NCI-H510A treated with DMSO at 0.1 percent for 48 hours (cell line): Measurements from ENCODE around the gene SLC39A11.

Experiments
- DNase-seq: peaks from one replicate; lab custom pipeline; 2025; lab: John Stamatoyannopoulos, UW

The SLC39A11 gene

GRCh38 chr17:72747501-72747900 is 345.0 kb downstream of the SLC39A11 start:
- DNase-seq: no peak

GRCh38 chr17:72745241-72745640 is 347.2 kb downstream of the SLC39A11 start:
- DNase-seq: no peak

- no peak for DNase-seq
Observed at GRCh38 chr17:72743037-72743467, 349.4 kb downstream of the SLC39A11 start.

- no peak for DNase-seq
Observed at GRCh38 chr17:72737151-72737690, 355.3 kb downstream of the SLC39A11 start.

- no peak for DNase-seq
Observed at GRCh38 chr17:72735592-72735991, 356.9 kb downstream of the SLC39A11 start.

- DNase-seq: no peak
Observed at GRCh38 chr17:72735048-72735447, 357.4 kb downstream of the SLC39A11 start.

- DNase-seq: no peak
Observed at GRCh38 chr17:72734613-72735012, 357.9 kb downstream of the SLC39A11 start.

- no peak for DNase-seq
Observed at GRCh38 chr17:72733619-72734282, 358.7 kb downstream of the SLC39A11 start.

- DNase-seq: no peak
Observed at GRCh38 chr17:72732893-72733618, 359.4 kb downstream of the SLC39A11 start.

- DNase-seq: no peak
Observed at GRCh38 chr17:72730077-72730476, 362.4 kb downstream of the SLC39A11 start.

- peak; percentile 84 for DNase-seq
Observed at GRCh38 chr17:72726936-72727335, 365.6 kb downstream of the SLC39A11 start.

- peak; percentile 86 for DNase-seq
Observed at GRCh38 chr17:72725433-72726068, 366.9 kb downstream of the SLC39A11 start.

GRCh38 chr17:72724267-72724666 is 368.2 kb downstream of the SLC39A11 start:
- DNase-seq: no peak

- DNase-seq: no peak
Observed at GRCh38 chr17:72723711-72724110, 368.8 kb downstream of the SLC39A11 start.

- no peak for DNase-seq
Observed at GRCh38 chr17:72720494-72720825, 372.0 kb downstream of the SLC39A11 start.

- no peak for DNase-seq
Observed at GRCh38 chr17:72719578-72720493, 372.7 kb downstream of the SLC39A11 start.

GRCh38 chr17:72719206-72719577 is 373.3 kb downstream of the SLC39A11 start:
- DNase-seq: no peak

GRCh38 chr17:72717676-72718075 is 374.8 kb downstream of the SLC39A11 start:
- DNase-seq: no peak

- DNase-seq: no peak
Observed at GRCh38 chr17:72717276-72717675, 375.2 kb downstream of the SLC39A11 start.

GRCh38 chr17:72715906-72716572 is 376.4 kb downstream of the SLC39A11 start:
- no peak for DNase-seq

GRCh38 chr17:72714357-72714966 is 378.0 kb downstream of the SLC39A11 start:
- peak; percentile 93 for DNase-seq
